ENCODE measurements around the gene NAA15.

GRCh38 chr4:139299536-139299935, 1.8 kb upstream of the NAA15 start:
- TF ChIP-seq POLR2AphosphoS5 (IDR thresholded peaks at IDR 0.05) (no peak), CTCF (IDR thresholded peaks at IDR 0.05) (no peak), POLR2A (IDR thresholded peaks at IDR 0.05) (no peak), EP300 (IDR thresholded peaks at IDR 0.05) (no peak)

Data from stomach (tissue), 4 donors.